Sigmoid colon (tissue), 4 donors: ENCODE measurements around the gene SRBD1.
A peak's percentile ranks its signal among the peaks of the same experiment; 100 is the strongest.

Experiments
- CTCF ChIP-seq, 4 experiments: fragments of 450-650 bp in 3 of 4; fragments of 200-600 bp in 1 of 4; IDR thresholded peaks; one replicate each; pipeline ENCODE4 v1.5.1; 2016 to 2019; ENCODE audit warnings: antibody characterized with exemption in 4 of 4, mild to moderate bottlenecking in 3 of 4, moderate library complexity in 2 of 4
- POLR2A ChIP-seq, 2 donors: fragments of 450-650 bp; IDR thresholded peaks; one replicate each; pipeline ENCODE4 v1.6.1; 2016; ENCODE audit warnings: antibody characterized with exemption in 2 of 2, mild to moderate bottlenecking in 2 of 2, moderate library complexity in 2 of 2
- POLR2AphosphoS5 ChIP-seq, 4 donors: sonication (generic); formaldehyde crosslinking; IDR thresholded peaks; one replicate each; pipeline ENCODE4 v1.6.1; 2017; ENCODE audit warnings: antibody characterized with exemption in 4 of 4

- TF ChIP-seq POLR2A (IDR thresholded peaks at IDR 0.05) (peak; percentile 24 to 27), CTCF (IDR thresholded peaks at IDR 0.05) (no peak), POLR2AphosphoS5 (IDR thresholded peaks at IDR 0.05) (peak; percentile 2 to 55 (median 45))
Observed at GRCh38 chr2:45649858-45650811, 39.1 kb upstream of the SRBD1 start.
